Neural cell (in vitro differentiated cells): ENCODE measurements around the gene MAML3. TPM values are rescaled to one million over a fixed set of nuclear protein-coding genes. Genes with fewer than 3 reads are reported as not detected.

Experiments
- H2AFZ ChIP-seq: fragments of 200-600, 300-800 bp; sonication (generic), shearing (Covaris generic); 2 replicates; pipeline ENCODE4 v1.6.0; 2014; ENCODE audit warnings: low read depth, mild to moderate bottlenecking, antibody characterized with exemption, low read length, moderate library complexity
- H3F3A ChIP-seq: fragments of 200-600 bp; shearing (Covaris generic); 2 replicates; pipeline ENCODE4 v1.6.1; 2016; ENCODE audit warnings: mild to moderate bottlenecking, moderate library complexity, mixed read lengths, antibody characterized with exemption, low read length; ENCODE audit not compliant: insufficient read depth, poor library complexity, severe bottlenecking
- H3K27ac ChIP-seq: fragments of 200-600, 300-800 bp; sonication (generic), shearing (Covaris generic); 2 replicates; pipeline ENCODE4 v1.5.1; 2014; ENCODE audit warnings: mild to moderate bottlenecking, low read length, moderate library complexity
- H3K27me3 ChIP-seq: fragments of 300-800, 200-600 bp; sonication (generic), shearing (Covaris generic); 2 replicates; pipeline ENCODE4 v1.6.0; 2014; ENCODE audit warnings: mild to moderate bottlenecking, low read depth, low read length, moderate library complexity; ENCODE audit not compliant: insufficient read depth
- H3K36me3 ChIP-seq: fragments of 300-800, 200-600 bp; sonication (generic), shearing (Covaris generic); 2 replicates; pipeline ENCODE4 v1.5.1; 2014; ENCODE audit warnings: mild to moderate bottlenecking, antibody characterized with exemption, low read length, moderate library complexity; ENCODE audit not compliant: insufficient read depth
- H3K4me2 ChIP-seq: fragments of 300-800, 200-600 bp; sonication (generic), shearing (Covaris generic); 2 replicates; pipeline ENCODE4 v1.6.0; 2014; ENCODE audit warnings: mild to moderate bottlenecking, low read length
- H3K4me3 ChIP-seq: fragments of 300-800, 200-600 bp; sonication (generic), shearing (Covaris generic); 2 replicates; pipeline ENCODE4 v1.5.1; 2014; ENCODE audit warnings: mild to moderate bottlenecking, low read length, moderate library complexity
- H3K79me2 ChIP-seq: fragments of 200-600 bp; shearing (Covaris generic); replicated peaks from 2 replicates; pipeline ENCODE4 v1.6.0; 2014; ENCODE audit warnings: mild to moderate bottlenecking, low read length, moderate library complexity; ENCODE audit not compliant: insufficient read depth
- H3K9ac ChIP-seq: fragments of 300-800, 200-600 bp; sonication (generic), shearing (Covaris generic); 2 replicates; pipeline ENCODE4 v1.6.1; 2016; ENCODE audit warnings: mild to moderate bottlenecking, low read length, mixed read lengths
- H3K9me2 ChIP-seq: fragments of 200-600 bp; shearing (Covaris generic); 2 replicates; pipeline ENCODE4 v1.6.1; 2016; ENCODE audit warnings: mild to moderate bottlenecking, low read length, mixed read lengths; ENCODE audit not compliant: insufficient read depth
- H3K9me3 ChIP-seq: fragments of 200-600, 300-800 bp; sonication (generic), shearing (Covaris generic); 2 replicates; pipeline ENCODE4 v1.6.1; 2016; ENCODE audit warnings: mild to moderate bottlenecking, mixed run types, low read length, moderate library complexity, mixed read lengths
- H4K20me1 ChIP-seq: fragments of 200-600 bp; shearing (Covaris generic); 2 replicates; pipeline ENCODE4 v1.6.1; 2016; ENCODE audit warnings: mild to moderate bottlenecking, mixed run types; ENCODE audit not compliant: insufficient read depth
- EP300 ChIP-seq: fragments of 450-650 bp; conservative IDR thresholded peaks from 2 replicates; pipeline ENCODE4 v1.6.1; 2014; ENCODE audit warnings: antibody characterized with exemption, mild to moderate bottlenecking, moderate library complexity; ENCODE audit not compliant: poor library complexity, severe bottlenecking
- EZH2 ChIP-seq: fragments of 200-600, 300-800 bp; shearing (Covaris generic), sonication (generic); IDR thresholded peaks from 2 replicates; pipeline ENCODE4 v1.6.1; 2014; ENCODE audit warnings: antibody characterized with exemption, low read length, borderline replicate concordance, mild to moderate bottlenecking; ENCODE audit not compliant: insufficient read depth, poor library complexity, severe bottlenecking
- MXI1 ChIP-seq: fragments of 450-650 bp; conservative IDR thresholded peaks from 2 replicates; pipeline ENCODE4 v1.6.1; 2014; ENCODE audit warnings: antibody characterized with exemption, mild to moderate bottlenecking; ENCODE audit not compliant: poor library complexity, severe bottlenecking
- POLR2AphosphoS5 ChIP-seq: IDR thresholded peaks from 2 replicates; pipeline ENCODE4 v1.6.1; 2012
- RAD21 ChIP-seq: fragments of 450-650 bp; conservative IDR thresholded peaks from 2 replicates; pipeline ENCODE4 v1.6.1; 2014; ENCODE audit warnings: antibody characterized with exemption, mild to moderate bottlenecking, moderate library complexity
- SMC3 ChIP-seq: fragments of 450-650 bp; conservative IDR thresholded peaks from 2 replicates; pipeline ENCODE4 v1.6.1; 2014; ENCODE audit warnings: antibody characterized with exemption, mild to moderate bottlenecking, moderate library complexity; ENCODE audit not compliant: poor library complexity
- TAF1 ChIP-seq: IDR thresholded peaks from 2 replicates; pipeline ENCODE4 v1.6.1; 2012; ENCODE audit warnings: low read depth
- polyA plus RNA-seq: library from polyadenylated mRNA; depleted of rRNA; stranded (reverse); fragments of >200 nt; gene quantifications from 2 replicates; pipeline ENCODE4 v1.2.3, GENCODE V29; 2014
- TF ChIP-seq, protein P1 (sequence below): IDR thresholded peaks from 2 replicates; pipeline ENCODE4 v1.6.1; 2012; ENCODE audit warnings: borderline replicate concordance
- TF ChIP-seq, protein P2 (sequence below): fragments of 450-650 bp; IDR thresholded peaks from 2 replicates; pipeline ENCODE4 v1.5.1; 2014; ENCODE audit warnings: antibody characterized with exemption, mild to moderate bottlenecking, moderate library complexity; ENCODE audit not compliant: poor library complexity, severe bottlenecking

The MAML3 gene
- polyA plus RNA-seq, 1 donor from 2014 or later = 10.2 TPM

- TF ChIP-seq RAD21 = no peak
- TF ChIP-seq POLR2AphosphoS5 = no peak
- TF ChIP-seq SMC3 = no peak
- TF ChIP-seq EP300 = no peak
- H3K27ac ChIP-seq = no peak overlapping the region
- no peak overlapping the region for H2AFZ ChIP-seq
- no peaks in the 10 kb centered on the region for H3K36me3 ChIP-seq
- no peaks in the 10 kb centered on the region for H3K9me3 ChIP-seq
- H3K9me2 ChIP-seq = no peaks in the 10 kb centered on the region
- no peaks in the 10 kb centered on the region for H4K20me1 ChIP-seq
- peaks cover 9% of the 10 kb centered on the region for H3K79me2 ChIP-seq
- no peaks in the 10 kb centered on the region for H3K27me3 ChIP-seq
- no peak overlapping the region for H3K9ac ChIP-seq
- H3K4me2 ChIP-seq = no peak overlapping the region
- H3K4me3 ChIP-seq = no peak overlapping the region
- peaks cover 3% of the 10 kb centered on the region for H3F3A ChIP-seq
Measured at GRCh38 chr4:139807483-139807882, 346.5 kb downstream of the MAML3 start.

DNA sequence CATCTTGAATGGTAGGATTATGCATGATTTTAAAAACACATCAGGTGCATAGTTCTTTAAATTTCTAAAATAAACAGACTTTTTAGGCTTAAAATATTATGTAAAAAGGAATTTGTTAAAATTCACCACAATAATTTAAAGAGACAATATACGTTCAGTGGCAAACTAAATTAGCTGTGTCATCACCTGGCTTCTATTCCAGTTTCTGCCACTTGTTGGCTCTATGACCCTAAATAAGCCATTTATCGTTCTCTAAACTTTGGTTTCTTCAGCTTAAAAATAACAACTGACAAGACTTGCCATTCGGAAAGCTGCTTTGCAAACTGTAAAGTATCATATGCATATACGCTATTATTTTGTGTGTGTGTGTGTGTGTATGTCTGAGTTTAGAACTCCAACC, 347.1 kb downstream of the MAML3 start:
- H2AFZ ChIP-seq = no peak overlapping the region
- H3K79me2 ChIP-seq = peaks cover 9% of the 10 kb centered on the region
- H3K9me2 ChIP-seq = no peaks in the 10 kb centered on the region
- no peaks in the 10 kb centered on the region for H3K36me3 ChIP-seq
- H3K27ac ChIP-seq = no peak overlapping the region
- no peak overlapping the region for H3K4me2 ChIP-seq
- no peaks in the 10 kb centered on the region for H3K27me3 ChIP-seq
- H3F3A ChIP-seq = peaks cover 3% of the 10 kb centered on the region
- no peaks in the 10 kb centered on the region for H3K9me3 ChIP-seq
- no peak overlapping the region for H3K4me3 ChIP-seq
- TF ChIP-seq POLR2AphosphoS5 (no peak), TAF1 (no peak), EZH2 (no peak), RAD21 (no peak), MXI1 (no peak)
- TF ChIP-seq, protein P1, sequence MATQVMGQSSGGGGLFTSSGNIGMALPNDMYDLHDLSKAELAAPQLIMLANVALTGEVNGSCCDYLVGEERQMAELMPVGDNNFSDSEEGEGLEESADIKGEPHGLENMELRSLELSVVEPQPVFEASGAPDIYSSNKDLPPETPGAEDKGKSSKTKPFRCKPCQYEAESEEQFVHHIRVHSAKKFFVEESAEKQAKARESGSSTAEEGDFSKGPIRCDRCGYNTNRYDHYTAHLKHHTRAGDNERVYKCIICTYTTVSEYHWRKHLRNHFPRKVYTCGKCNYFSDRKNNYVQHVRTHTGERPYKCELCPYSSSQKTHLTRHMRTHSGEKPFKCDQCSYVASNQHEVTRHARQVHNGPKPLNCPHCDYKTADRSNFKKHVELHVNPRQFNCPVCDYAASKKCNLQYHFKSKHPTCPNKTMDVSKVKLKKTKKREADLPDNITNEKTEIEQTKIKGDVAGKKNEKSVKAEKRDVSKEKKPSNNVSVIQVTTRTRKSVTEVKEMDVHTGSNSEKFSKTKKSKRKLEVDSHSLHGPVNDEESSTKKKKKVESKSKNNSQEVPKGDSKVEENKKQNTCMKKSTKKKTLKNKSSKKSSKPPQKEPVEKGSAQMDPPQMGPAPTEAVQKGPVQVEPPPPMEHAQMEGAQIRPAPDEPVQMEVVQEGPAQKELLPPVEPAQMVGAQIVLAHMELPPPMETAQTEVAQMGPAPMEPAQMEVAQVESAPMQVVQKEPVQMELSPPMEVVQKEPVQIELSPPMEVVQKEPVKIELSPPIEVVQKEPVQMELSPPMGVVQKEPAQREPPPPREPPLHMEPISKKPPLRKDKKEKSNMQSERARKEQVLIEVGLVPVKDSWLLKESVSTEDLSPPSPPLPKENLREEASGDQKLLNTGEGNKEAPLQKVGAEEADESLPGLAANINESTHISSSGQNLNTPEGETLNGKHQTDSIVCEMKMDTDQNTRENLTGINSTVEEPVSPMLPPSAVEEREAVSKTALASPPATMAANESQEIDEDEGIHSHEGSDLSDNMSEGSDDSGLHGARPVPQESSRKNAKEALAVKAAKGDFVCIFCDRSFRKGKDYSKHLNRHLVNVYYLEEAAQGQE = no peak
- TF ChIP-seq, protein P2, sequence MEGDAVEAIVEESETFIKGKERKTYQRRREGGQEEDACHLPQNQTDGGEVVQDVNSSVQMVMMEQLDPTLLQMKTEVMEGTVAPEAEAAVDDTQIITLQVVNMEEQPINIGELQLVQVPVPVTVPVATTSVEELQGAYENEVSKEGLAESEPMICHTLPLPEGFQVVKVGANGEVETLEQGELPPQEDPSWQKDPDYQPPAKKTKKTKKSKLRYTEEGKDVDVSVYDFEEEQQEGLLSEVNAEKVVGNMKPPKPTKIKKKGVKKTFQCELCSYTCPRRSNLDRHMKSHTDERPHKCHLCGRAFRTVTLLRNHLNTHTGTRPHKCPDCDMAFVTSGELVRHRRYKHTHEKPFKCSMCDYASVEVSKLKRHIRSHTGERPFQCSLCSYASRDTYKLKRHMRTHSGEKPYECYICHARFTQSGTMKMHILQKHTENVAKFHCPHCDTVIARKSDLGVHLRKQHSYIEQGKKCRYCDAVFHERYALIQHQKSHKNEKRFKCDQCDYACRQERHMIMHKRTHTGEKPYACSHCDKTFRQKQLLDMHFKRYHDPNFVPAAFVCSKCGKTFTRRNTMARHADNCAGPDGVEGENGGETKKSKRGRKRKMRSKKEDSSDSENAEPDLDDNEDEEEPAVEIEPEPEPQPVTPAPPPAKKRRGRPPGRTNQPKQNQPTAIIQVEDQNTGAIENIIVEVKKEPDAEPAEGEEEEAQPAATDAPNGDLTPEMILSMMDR = no peak
- H4K20me1 ChIP-seq = no peaks in the 10 kb centered on the region
- no peak overlapping the region for H3K9ac ChIP-seq

- H3K9ac ChIP-seq = no peak overlapping the region
- no peaks in the 10 kb centered on the region for H3K36me3 ChIP-seq
- H3K9me3 ChIP-seq = no peaks in the 10 kb centered on the region
- no peaks in the 10 kb centered on the region for H3K9me2 ChIP-seq
- peaks cover 9% of the 10 kb centered on the region for H3K79me2 ChIP-seq
- no peak overlapping the region for H3K27ac ChIP-seq
- no peak for TF ChIP-seq MXI1
- TF ChIP-seq, protein P1 = no peak
- TF ChIP-seq SMC3 = no peak
- TF ChIP-seq EZH2 = no peak
- TF ChIP-seq, protein P2 = no peak
- no peak for TF ChIP-seq EP300
- no peak for TF ChIP-seq POLR2AphosphoS5
- TF ChIP-seq TAF1 = no peak
- TF ChIP-seq RAD21 = no peak
- H3K4me2 ChIP-seq = no peak overlapping the region
- no peaks in the 10 kb centered on the region for H4K20me1 ChIP-seq
- H2AFZ ChIP-seq = no peak overlapping the region
- H3K27me3 ChIP-seq = no peaks in the 10 kb centered on the region
- H3K4me3 ChIP-seq = no peak overlapping the region
- no peaks in the 10 kb centered on the region for H3F3A ChIP-seq
Measured at GRCh38 chr4:139802931-139803330, 351.1 kb downstream of the MAML3 start.
